ENCODE measurements around the gene ARHGAP22. TPM values are rescaled to one million over a fixed set of nuclear protein-coding genes. Genes with fewer than 3 reads are reported as not detected.

The ARHGAP22 gene
- total RNA-seq, 1 experiment from 2014 or later: 1.8 TPM

DNA sequence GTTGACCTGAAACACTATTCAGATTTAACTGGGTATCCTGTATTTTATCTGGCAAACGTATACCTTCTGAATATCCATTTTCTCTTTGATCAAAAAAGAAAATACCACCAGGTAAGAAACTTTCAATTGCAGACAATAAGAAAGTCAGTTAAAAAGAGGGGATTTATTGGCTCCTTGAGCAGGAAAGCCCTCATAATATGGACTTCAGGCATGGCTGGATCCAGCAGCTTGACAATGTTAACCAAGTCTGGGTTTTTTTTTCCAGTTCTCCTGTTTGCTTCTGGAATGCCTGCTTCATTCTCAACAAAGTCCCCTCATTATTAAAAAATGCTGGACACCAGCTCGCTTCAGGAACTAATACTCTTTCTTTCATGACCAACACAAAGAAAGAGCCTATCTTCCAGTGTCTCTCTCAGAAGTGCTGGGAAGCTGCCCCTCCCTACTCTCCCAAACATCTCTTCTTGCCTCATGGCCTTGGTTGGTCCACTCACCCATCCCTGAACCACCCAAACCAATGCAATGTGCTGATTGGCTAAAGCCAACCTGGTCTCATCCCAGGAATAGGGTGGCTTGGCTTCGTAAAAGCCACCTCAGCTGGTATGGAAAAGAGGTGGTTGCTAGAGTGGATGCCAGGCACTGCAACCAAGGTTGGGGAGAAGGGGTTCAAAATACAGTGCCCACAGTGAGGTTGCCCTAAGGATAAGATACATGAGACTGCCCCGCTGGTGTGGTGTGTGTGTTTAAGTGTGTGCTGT lies 49.2 kb upstream of the ARHGAP22 start:
- intact Hi-C loops (cut with micrococcal nuclease; ENCODE audit: unreplicated experiment): no loop called here
- H3K9me3 ChIP-seq (ENCODE audit: control insufficient read depth, insufficient read depth, low read depth, low read length): no peaks in the 10 kb centered on the region
- ATAC-seq: no peak
- DNase-seq (ENCODE audit: low read depth, low spot score): no peak
- ChIA-PET POLR2A (no interaction called here), CTCF (interaction anchor here (0.5 kb wide), 1 partner anchor 450 kb away, joined by 3 read pairs; no protein-coding TSS in a partner anchor)
- no peak overlapping the region for H3K4me3 ChIP-seq (ENCODE audit: low read depth in 2 of 2, low read length in 2 of 2)
- TF ChIP-seq SIN3A (IDR thresholded peaks at IDR 0.05; ENCODE audit: borderline replicate concordance, insufficient read depth, low read depth, low read length) (no peak), TCF7L2 (IDR thresholded peaks at IDR 0.05; ENCODE audit: low read depth, low read length) (no peak), CTCF (IDR thresholded peaks at IDR 0.05) (no peak), REST (IDR thresholded peaks at IDR 0.05; ENCODE audit: insufficient read depth in 1 of 2, low read depth in 2 of 2, low read length in 1 of 2) (no peak), POLR2AphosphoS5 (IDR thresholded peaks at IDR 0.05; ENCODE audit: low read depth, low read length) (no peak)
- no peaks in the 10 kb centered on the region; the same call in 1 of the 2 replicates for H3K27me3 ChIP-seq (ENCODE audit: control insufficient read depth, insufficient read depth, low read length)
- peaks cover 6% of the 10 kb centered on the region; the same call in 1 of the 2 replicates for H3K4me1 ChIP-seq (ENCODE audit: control insufficient read depth, insufficient read depth, low read length)
- no peak overlapping the region for H3K27ac ChIP-seq (ENCODE audit: low read length)
- H3K36me3 ChIP-seq (ENCODE audit: control insufficient read depth, insufficient read depth, low read length): no peaks in the 10 kb centered on the region
- BruUV-seq (replicated peaks): no TSS peak
- in situ Hi-C loops (cut with HindIII; ENCODE audit: low pct_unique_long_range_greater_than_20kb, low sequenced_read_pairs): no loop called here

DNA sequence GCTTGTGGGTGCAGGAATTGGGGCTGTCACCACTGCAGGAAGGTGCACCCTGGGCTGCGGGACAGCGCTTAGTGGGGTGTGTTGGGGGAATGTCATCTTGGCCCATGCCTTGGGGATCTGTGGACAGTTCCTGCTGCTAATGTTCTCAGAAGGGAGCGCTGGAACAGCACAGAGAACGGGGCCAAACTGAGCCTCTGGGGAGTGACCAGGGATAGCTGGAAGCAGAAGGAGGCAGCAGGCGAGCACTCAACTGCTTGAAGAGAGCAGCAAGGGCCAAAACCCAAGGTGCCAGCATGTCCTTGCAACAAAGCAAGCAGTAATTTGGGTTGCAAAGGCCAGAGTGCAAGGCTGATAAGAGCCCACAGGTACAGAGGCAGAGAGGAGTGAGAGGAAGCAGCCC lies 48.5 kb upstream of the ARHGAP22 start:
- H3K4me3 ChIP-seq (ENCODE audit: low read depth in 2 of 2, low read length in 2 of 2): no peak overlapping the region
- CTCF ChIA-PET: interaction anchor here (0.5 kb wide), 1 partner anchor 451 kb away, joined by 3 read pairs; no protein-coding TSS in a partner anchor
- TF ChIP-seq REST (IDR thresholded peaks at IDR 0.05; ENCODE audit: insufficient read depth in 1 of 2, low read depth in 2 of 2, low read length in 1 of 2) (no peak), TCF7L2 (IDR thresholded peaks at IDR 0.05; ENCODE audit: low read depth, low read length) (no peak), POLR2AphosphoS5 (IDR thresholded peaks at IDR 0.05; ENCODE audit: low read depth, low read length) (no peak)
- H3K9me3 ChIP-seq (ENCODE audit: control insufficient read depth, insufficient read depth, low read depth, low read length): no peaks in the 10 kb centered on the region
- no peaks in the 10 kb centered on the region; the same call in 1 of the 2 replicates for H3K27me3 ChIP-seq (ENCODE audit: control insufficient read depth, insufficient read depth, low read length)
- ATAC-seq (no peak), DNase-seq (ENCODE audit: low read depth, low spot score) (no peak)
- peaks cover 6% of the 10 kb centered on the region; the same call in 1 of the 2 replicates for H3K4me1 ChIP-seq (ENCODE audit: control insufficient read depth, insufficient read depth, low read length)
- in situ Hi-C loops (cut with HindIII; ENCODE audit: low pct_unique_long_range_greater_than_20kb, low sequenced_read_pairs): no loop called here
- no peaks in the 10 kb centered on the region for H3K36me3 ChIP-seq (ENCODE audit: control insufficient read depth, insufficient read depth, low read length)
- no peak overlapping the region for H3K27ac ChIP-seq (ENCODE audit: low read length)
- intact Hi-C loops (cut with micrococcal nuclease; ENCODE audit: unreplicated experiment): no loop called here
- POLR2A ChIA-PET: no interaction called here
- no TSS peak for BruUV-seq (replicated peaks)
